ENCODE data around the gene RAD51B.

The RAD51B gene

DNA sequence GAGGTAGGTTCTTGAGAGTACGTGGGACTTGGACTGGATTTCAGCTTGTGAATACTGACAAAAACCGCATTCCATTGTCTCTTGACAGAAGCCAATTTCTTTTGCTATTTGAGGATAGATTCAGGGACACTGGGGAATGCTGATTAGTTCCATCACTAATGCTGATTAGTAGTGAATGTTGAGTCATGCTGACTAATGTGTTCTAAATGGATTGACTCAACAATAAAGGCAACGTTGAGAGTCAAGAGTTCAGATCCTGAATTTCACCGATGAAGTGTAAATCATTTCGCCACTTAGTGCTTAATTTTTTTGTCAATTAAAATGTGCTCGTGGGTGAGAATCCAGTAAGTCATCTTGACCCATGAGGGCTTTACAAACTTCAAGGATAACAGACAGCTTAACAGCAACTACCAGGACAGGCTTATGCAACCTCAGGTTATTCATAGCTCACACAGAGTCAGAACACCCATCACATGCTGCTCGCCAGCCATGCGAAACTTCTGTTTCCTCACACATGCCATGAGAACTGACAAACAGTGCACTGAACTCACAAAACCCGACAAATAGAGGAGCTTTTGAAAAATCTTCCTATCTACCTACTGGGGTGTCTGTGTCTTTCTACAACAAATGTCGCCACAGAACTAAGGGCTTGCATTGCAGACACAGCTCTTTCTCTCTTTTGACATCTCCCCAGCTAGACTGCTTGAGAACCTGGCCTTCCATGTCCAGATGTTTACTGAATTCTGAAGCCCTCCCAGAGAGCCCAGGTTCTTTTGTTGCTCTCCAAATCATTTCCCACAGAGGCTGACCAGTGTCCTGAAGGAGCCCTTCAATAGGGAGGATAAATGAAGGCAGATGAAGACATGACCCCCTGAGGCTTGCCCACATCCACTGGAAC lies 656.9 kb downstream of the RAD51B start:
- peak overlapping the region in 19 of 21 experiments; percentile 32 to 81 (median 58) for H3K27ac ChIP-seq
- H3K4me3 ChIP-seq = no peak overlapping the region

DNA sequence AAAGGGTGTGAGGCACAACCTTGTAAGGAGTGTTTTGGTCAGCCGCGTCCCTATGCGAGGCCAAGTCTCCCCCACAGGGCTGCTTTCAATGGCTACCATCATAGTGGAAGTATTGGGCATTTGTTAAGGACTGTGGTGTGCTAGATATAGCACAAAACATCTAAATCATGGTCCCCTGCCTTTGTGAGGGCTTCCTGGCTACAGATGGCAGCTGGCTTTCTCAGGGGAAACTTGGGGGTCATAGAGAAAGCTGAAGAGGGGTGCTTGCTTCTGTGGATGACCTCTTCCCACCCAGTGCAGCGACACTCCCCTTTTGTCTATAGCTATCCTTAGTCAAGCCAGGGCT lies 657.5 kb downstream of the RAD51B start:
- peak overlapping the region in 19 of 21 experiments; percentile 32 to 81 (median 58) for H3K27ac ChIP-seq
- H3K4me3 ChIP-seq = no peak overlapping the region

DNA sequence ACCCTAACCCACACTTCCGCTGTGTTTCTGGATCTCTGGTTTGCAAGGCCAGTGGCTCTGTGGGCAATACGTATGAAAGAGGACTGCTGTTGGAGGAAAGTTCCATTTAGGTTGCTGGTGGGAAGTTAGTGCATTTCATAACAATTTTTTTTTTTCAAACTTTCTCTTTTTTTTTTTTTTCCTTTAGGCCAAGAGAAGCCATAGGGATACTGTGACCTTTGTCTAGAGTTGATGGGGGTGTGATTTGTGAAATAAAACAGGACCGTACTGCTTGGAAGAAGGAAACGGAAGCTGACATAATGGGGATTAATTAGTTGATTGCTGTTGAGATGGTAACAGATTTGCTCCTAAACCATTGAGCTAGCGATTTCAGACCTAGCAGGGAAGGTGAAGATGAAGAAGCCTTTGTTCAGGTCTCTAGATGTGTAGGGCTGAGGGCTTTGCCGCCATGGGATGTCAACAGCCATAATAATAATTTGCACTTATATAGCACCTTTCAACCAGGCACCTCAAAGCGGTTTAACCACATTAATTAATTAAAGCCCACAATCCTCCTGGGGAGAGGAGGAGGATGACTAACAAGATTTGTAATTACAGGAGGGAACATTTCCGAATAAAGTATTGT lies 658.0 kb downstream of the RAD51B start:
- Histone ChIP-seq H3K27ac (peak overlapping the region in 15 of 21 experiments; percentile 32 to 81 (median 62)), H3K4me3 (no peak overlapping the region)

DNA sequence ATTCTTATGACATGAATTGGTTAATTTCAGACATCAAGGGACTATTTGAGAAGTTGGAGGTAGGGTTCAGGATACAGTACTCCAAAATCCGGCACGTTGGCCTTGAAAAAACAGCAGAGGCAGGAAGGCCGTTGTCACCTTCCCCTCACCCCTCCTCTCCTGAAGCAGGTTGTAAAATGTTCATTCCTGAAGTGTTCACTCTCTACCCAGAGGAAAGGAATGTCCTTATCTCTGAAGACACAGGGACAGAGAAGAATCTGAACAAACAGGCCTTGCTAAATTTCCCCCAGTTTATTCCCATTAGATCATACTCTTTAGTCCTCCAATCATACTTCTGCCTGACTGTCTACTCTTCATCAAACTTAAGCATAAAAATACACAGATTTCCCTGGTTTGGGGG lies 659.7 kb downstream of the RAD51B start:
- H3K4me3 ChIP-seq = no peak overlapping the region

DNA sequence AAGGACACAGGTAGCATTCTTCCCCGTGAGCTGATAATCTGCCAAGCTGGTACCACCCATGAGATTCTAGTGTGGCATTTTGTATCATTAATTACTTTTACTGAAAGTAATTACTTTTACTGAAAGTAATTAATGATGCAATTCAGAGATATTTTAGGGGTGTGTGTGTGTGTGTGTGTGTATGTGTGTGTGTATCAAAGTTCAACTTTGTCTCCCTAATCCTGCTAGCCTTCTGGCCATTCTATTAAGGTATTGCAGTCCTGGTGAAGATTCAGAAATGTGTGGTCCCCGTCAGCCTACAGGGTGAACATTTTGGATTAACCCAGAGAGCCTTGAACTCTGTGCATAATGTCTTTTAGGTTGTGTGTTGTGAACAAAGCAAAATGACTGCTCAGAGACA lies 662.4 kb downstream of the RAD51B start:
- Histone ChIP-seq H3K27ac (no peak overlapping the region), H3K4me3 (no peak overlapping the region)

More for the DNA sequence above, 659.7 kb downstream of the RAD51B start:
- H3K27ac ChIP-seq = no peak overlapping the region

DNA sequence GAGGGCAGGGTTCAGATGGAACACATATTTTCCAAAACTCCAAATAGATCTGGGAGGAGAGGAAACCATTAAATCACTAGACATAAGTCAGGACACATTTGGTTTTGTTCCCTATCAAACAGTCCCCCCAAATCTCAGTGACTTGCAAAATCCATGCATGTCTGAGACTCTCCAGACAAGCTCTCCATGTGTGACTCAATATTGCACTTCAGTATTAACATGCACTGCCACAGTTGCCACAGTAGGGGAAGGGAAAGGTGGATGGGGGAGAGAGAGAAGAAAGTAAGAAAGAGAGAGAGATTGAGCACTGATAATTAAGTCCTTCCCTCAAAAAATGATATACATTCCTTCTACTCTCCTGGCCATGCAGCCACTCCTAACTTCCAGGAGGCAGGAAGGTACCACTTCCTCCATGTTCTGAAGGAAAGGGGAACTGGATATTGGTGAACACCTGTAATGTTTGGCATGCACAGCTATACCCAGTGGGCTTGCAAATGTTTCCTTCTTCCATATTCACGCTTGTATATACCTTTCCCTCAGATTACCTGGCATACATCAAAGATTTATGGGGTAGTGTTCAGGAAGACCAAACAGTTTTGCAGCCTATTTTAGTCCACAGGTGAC lies 663.3 kb downstream of the RAD51B start:
- H3K27ac ChIP-seq = peak overlapping the region in 7 of 21 experiments; percentile 1 to 81 (median 52)
- no peak overlapping the region for H3K4me3 ChIP-seq

DNA sequence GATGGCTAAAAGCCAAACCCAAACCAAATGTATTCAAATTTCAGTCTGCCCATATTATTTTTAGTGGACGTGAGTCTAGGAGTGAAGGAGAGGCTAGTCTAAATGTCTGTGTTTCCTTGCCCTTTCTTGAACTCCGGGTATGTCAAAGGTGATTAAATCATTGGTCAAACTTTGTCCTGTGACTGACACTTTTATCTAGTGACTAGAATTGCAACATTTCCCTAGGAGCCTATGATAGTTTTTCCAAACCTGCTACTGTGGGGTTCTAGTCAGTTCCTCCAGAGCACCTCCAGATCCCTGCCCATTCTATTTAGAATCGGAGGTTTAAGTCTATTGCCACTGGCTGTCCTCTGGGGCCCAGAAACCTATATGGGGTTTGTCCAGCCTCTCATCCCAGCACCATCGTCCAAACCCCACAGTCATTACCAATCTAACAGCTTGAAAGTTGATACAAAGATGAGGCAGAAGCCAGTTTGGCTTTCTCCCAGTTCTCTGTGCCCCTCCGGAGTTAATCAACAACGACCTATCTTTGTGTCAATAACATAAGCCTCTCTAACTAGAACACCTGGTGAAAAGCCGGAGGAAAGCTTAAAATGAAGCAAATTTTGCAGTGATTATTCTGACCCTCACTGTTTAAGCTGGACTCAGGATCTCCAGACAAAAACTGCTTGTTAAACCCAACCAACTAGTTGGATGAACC lies 666.6 kb downstream of the RAD51B start:
- H3K27ac ChIP-seq = no peak overlapping the region
- no peak overlapping the region for H3K4me3 ChIP-seq

DNA sequence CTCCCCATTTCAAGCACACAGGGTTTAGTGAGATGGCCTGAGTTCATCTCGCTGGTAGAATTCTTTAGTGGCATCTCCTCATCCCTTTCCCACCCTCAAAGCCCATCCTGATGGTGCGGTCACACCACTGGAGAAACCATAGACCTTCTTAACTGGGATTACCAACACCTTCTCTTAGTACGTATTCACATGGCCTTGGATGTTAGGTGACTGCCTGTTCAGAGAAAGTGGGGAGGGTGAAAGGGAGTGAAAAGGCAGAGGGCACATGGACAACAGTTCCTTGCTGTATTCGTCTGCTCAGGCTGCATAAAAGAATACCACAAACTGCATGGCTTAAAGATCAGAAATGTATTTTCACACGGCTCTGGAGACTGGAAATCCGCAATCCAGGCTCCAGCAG lies 667.2 kb downstream of the RAD51B start:
- Histone ChIP-seq H3K4me3 (no peak overlapping the region), H3K27ac (no peak overlapping the region)

DNA sequence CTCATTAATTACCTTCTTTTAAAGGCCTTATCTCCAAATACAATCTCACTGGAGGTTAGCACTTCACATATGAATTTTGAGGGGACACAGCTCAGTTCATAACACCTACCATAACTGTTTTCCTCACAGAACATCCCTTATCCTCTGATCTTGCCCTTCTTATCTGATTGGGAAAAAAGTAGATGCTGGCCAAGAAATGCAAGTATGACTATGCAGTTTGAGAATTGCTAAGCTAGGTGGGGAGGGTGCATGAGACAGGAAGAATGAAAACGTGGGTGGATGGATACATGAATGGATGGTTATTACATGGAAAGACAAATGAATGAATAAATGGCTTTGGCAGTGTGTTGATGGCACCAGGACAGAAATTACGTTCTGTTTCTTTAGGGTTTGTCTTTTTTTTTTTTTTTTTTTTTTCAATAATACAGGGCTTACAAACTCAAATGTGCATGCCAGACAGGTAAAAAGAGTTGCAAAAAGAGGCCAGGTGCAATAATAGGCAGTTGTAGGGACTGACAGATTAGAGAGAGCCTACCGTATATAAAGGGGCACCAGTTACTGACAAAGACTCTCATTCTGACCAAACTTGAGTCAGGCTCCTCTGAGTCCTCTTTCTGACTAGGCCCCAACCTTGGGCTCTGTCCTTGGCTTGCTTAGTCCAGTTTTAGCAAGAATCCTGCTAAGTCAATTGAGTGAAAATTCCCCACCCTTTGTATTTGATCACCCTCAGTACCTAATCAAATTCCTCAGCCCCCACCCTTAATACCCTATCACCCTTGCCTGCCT lies 668.4 kb downstream of the RAD51B start:
- no peak overlapping the region for H3K4me3 ChIP-seq
- H3K27ac ChIP-seq = no peak overlapping the region

DNA sequence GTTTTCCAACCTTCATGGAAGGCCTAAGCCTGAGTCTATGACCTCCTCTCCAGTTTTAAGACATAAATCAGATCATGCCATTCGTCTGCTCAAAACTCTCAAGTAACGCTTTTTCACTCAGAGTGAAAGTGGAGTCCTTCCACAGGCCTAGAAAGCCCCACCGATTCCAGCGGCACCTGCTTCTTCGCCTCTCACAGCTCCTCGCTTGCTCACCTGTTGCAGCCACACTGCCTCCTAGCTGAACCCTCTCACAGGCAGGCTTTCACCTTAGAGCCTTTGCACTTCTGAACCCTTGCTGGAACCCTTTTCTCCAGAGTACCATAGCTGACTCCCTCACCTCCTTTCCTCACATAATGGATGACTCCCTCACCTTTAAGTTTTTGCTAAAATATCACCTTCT lies 672.2 kb downstream of the RAD51B start:
- no peak overlapping the region for H3K4me3 ChIP-seq
- no peak overlapping the region for H3K27ac ChIP-seq

DNA sequence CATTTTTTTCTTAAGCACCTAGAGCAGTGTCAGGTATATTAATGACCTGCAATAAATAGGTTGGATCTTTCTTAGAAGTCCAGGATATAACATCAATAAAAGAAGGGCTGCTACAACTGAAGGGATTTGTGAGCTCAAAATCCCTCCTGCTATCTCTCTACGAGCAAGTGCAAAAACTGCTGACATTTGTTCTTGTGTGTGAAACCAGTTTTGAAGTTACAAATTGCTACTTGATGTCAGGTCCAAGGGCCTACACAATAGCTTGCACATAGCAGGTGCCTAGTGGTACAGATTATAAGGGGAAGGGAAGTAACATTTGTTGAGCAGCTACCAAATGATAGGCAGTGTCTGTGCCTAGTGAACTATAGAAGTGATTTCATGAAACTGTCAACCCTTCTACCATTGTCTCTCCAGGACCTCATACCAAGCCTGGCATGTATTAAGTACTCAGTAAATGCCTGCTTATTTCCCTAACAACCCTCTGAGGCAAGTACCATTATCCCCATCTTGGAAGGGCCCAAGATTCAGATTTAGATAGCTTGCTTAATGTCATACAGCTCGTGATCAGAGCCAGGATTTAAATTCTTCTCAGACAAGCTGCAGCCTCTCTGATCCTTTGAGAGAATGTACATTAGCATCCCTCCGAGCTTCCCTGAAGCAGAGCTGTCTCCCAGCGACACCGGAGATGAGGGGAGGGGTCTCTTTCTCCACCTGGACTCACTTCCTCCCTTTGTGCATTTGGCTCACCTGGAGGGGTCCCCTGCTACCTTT lies 673.0 kb downstream of the RAD51B start:
- no peak overlapping the region for H3K4me3 ChIP-seq

DNA sequence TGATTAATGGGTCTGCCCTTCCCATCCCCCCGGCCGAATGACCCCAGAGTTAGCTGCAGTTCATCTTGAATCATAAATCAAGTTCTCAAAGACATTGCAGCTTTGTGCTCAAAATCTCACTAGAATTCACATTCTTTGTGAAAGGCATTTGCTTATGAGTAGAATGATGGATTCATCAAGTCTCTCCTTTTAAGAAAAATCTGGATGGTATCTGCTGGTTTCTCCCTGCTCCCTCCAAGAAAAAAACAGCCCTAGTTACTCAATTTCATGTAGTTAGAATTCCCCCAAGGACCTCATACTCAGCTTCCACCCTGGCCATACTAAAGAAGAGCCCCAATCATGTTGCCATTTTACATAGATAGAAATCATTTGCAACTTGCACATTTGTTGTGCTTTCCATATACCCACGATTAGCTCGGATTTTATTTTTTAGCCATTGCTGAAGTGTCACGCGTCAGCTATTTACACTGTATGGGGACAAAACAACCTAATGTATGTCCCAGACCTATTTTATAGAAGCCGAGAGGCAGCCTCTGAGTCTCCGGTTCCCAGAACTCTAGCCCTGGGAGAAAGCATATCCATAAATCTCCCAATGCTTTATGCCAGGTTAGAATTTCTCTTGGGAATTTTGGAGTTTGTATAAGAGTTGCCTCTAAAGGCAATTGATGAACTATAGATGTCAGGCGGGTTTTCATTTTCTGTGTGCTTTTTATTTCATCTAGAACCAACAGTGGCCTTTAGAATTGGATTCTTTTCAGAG lies 673.8 kb downstream of the RAD51B start:
- Histone ChIP-seq H3K27ac (no peak overlapping the region), H3K4me3 (no peak overlapping the region)

More for the DNA sequence above, 673.0 kb downstream of the RAD51B start:
- H3K27ac ChIP-seq = no peak overlapping the region

DNA sequence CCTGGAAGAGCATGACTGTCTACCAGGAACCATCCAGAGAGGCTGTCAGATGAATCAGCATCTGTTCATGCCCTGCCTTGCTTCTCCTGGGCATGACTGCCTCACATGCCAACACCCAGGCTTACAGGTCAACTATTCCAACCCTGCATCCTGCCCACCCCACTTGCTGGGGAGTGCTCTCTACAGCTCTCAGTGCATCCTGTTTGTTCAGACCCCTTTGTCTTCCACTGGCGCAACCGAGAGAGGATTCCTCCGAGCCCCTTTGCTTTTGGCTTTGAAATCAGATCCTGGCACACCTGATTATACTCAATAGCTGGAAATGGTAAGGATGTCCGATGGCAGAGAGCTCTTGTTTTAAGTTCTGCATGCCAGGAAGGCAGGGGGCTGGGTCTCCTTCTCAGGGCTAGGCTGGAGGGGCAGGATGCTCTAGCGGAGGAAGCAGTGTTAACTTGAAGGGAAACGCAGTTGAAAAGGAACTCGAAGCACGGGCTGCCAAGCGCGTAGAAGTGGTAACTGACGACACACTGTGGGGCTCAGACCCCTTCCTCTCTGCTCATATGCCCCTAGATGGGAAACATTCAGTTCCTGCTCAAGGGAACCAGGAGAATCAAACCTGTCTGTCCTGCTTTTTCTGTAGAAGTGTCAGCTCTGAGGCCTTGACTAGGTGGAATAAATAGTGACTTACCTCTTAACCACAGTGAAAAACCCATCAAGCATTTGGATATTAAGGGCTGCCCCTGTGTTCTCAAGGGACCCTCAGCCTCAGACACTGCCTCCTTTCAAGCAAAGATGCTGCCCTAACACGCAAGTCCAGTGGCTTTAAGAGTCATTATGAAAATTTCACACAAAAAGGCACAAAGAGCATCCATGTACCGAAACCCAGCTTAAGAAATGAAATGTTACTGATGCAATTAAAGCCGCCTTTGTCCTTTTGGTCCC lies 675.8 kb downstream of the RAD51B start:
- Histone ChIP-seq H3K4me3 (no peak overlapping the region), H3K27ac (peak overlapping the region in 6 of 21 experiments; percentile 10 to 70 (median 34))

DNA sequence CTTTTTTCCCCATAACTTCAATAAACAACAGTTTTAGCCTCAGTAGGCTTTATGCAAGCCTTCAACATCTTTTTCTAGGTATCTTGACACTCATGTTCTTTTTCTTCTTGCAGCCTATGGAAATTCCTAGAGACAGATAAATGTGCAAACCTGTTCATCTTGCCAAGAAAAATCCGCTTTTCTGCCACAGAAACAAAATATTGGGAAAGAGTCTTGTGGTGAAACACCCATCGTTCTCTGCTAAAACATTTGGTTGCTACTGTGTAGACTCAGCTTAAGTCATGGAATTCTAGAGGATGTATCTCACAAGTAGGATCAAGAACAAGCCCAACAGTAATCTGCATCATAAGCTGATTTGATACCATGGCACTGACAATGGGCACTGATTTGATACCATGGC lies 677.4 kb downstream of the RAD51B start:
- no peak overlapping the region for H3K4me3 ChIP-seq
- H3K27ac ChIP-seq = no peak overlapping the region

DNA sequence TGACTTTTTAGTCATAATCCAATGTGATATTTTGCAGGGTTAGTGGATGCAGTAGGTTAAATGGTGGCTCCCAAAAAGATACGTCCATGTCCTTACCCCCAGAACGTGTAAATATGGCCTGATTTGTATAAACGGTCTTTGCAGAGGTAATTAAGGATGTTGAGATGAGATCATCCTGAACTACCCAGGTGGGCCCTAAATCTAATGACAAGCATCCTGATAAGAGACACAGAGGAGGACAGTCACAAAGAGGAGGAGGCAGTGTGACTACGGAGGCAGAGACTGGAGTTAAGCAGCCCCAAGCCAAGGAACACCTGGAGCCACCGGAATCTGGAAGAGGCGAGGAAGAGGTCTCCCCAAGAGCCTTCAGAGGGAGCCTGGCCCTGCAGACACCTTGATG lies 679.9 kb downstream of the RAD51B start:
- no peak overlapping the region for H3K4me3 ChIP-seq
- H3K27ac ChIP-seq = no peak overlapping the region

DNA sequence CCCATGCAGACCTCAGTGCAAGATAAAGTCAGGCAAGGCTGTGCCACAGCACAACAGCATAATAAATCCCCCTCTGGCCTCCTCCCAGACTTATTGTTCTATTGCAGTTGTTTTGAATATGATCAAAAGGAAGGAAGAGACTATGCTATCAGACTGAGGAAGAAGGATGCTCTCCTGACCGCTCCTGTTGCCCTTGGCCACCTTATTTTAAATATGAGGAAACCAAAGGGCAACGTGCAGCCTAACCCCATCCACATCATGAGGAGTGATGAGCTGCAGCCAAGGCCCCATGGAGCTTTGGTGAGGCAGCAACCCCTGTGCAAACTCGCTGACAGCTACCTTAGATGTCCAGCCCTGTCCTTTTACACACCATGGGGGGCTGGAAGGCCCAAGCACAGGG lies 681.6 kb downstream of the RAD51B start:
- Histone ChIP-seq H3K4me3 (no peak overlapping the region), H3K27ac (peak overlapping the region in 3 of 21 experiments; percentile 16 to 51 (median 46))

DNA sequence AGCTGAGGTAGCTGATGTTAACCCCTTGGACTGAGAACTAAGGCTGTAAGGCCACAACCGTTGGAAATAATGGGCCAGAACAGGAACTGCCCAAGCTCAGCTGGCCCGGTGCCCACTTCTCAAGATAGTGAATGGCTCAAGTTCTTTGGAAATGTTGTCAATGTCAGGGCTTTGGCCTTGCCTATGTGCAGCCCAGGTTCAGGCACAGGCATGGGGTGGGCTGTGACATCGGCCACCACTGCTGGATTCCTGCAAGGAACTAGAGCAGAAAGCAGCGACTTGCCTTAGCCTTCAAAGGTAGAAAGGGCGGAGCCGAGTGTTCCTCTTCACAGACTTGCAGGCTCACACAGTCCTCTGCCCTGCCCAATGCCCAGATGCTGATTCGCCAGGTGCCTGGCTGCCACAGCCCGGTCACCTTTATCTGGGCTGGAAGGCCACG lies 682.1 kb downstream of the RAD51B start:
- Histone ChIP-seq H3K4me3 (no peak overlapping the region), H3K27ac (peak overlapping the region in 2 of 21 experiments; percentile 16 to 46)

Measured in skin epidermis (tissue), 12 donors.